ENCODE data around the gene CYP2B6. TPM values are rescaled to one million over a fixed set of nuclear protein-coding genes. Genes with fewer than 3 reads are reported as not detected.
"Not testable (repeated sequence)": the region's sequence is repeated elsewhere in the genome, so short reads cannot be mapped to it uniquely, and the experiment has no call there.

The CYP2B6 gene
- total RNA-seq, 1 donor = not detected

DNA sequence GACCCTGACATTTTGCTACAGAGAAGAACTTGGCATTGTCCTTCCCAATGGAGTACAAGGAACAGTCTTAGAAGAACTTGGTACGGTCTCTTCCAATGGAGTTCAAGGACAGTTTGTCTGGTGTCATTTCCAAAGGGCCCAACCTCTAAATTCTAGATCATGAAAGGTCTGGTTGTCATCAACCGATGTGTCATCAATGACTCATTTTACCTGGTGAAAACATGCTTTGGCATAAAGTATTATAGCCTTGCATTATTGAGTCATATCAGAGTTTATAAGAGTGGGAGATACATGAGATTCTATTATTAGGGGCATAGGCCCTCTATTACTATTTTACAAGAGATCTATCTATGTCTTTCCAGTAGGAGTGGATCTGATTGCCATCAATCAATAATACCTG lies 4.3 kb downstream of the CYP2B6 start:
- TF ChIP-seq, protein P1, sequence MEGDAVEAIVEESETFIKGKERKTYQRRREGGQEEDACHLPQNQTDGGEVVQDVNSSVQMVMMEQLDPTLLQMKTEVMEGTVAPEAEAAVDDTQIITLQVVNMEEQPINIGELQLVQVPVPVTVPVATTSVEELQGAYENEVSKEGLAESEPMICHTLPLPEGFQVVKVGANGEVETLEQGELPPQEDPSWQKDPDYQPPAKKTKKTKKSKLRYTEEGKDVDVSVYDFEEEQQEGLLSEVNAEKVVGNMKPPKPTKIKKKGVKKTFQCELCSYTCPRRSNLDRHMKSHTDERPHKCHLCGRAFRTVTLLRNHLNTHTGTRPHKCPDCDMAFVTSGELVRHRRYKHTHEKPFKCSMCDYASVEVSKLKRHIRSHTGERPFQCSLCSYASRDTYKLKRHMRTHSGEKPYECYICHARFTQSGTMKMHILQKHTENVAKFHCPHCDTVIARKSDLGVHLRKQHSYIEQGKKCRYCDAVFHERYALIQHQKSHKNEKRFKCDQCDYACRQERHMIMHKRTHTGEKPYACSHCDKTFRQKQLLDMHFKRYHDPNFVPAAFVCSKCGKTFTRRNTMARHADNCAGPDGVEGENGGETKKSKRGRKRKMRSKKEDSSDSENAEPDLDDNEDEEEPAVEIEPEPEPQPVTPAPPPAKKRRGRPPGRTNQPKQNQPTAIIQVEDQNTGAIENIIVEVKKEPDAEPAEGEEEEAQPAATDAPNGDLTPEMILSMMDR (IDR thresholded peaks at IDR 0.05; ENCODE audit: extremely low read depth, low read depth, low read length) = no peak
- no peak overlapping the region for H3K4me3 ChIP-seq (ENCODE audit: insufficient read depth, low read length)
- H3K27me3 ChIP-seq (ENCODE audit: insufficient read depth, low read length) = no peaks in the 10 kb centered on the region
- no peaks in the 10 kb centered on the region for H3K79me2 ChIP-seq (ENCODE audit: insufficient read depth, low read length)
- H3K27ac ChIP-seq (ENCODE audit: low read depth, low read length) = no peak overlapping the region
- no peak overlapping the region for H3K4me2 ChIP-seq (ENCODE audit: insufficient read depth, low read length)
- H3K36me3 ChIP-seq (ENCODE audit: insufficient read depth, low read length) = no peaks in the 10 kb centered on the region
- no peaks in the 10 kb centered on the region for H4K20me1 ChIP-seq (ENCODE audit: insufficient read depth, low read length)
- H3K4me1 ChIP-seq (ENCODE audit: insufficient read depth, low read length) = no peaks in the 10 kb centered on the region
- DNase-seq (ENCODE audit: insufficient read length, low spot score, missing footprints) = no peak
- H3K9me3 ChIP-seq (ENCODE audit: low read depth, low read length) = no peaks in the 10 kb centered on the region
- no peak overlapping the region for H2AFZ ChIP-seq (ENCODE audit: low read length)

DNA sequence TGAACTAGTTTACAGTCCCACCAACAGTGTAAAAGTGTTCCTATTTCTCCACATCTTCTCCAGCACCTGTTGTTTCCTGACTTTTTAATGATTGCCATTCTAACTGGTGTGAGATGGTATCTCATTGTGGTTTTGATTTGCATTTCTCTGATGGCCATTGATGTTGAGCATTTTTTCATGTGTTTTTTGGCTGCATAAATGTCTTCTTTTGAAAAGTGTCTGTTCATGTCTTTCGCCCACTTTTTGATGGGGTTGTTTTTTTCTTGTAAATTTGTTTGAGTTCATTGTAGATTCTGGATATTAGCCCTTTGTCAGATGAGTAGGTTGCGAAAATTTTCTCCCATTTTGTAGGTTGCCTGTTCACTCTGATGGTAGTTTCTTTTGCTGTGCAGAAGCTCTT lies 7.9 kb downstream of the CYP2B6 start:
- not testable (repeated sequence) for H2AFZ ChIP-seq (ENCODE audit: low read length); H3K79me2 ChIP-seq (ENCODE audit: insufficient read depth, low read length); H3K4me3 ChIP-seq (ENCODE audit: insufficient read depth, low read length); H3K9me3 ChIP-seq (ENCODE audit: low read depth, low read length); H3K27ac ChIP-seq (ENCODE audit: low read depth, low read length); H3K4me1 ChIP-seq (ENCODE audit: insufficient read depth, low read length); H3K4me2 ChIP-seq (ENCODE audit: insufficient read depth, low read length); H4K20me1 ChIP-seq (ENCODE audit: insufficient read depth, low read length); H3K36me3 ChIP-seq (ENCODE audit: insufficient read depth, low read length); DNase-seq (ENCODE audit: insufficient read length, low spot score, missing footprints); H3K27me3 ChIP-seq (ENCODE audit: insufficient read depth, low read length)

DNA sequence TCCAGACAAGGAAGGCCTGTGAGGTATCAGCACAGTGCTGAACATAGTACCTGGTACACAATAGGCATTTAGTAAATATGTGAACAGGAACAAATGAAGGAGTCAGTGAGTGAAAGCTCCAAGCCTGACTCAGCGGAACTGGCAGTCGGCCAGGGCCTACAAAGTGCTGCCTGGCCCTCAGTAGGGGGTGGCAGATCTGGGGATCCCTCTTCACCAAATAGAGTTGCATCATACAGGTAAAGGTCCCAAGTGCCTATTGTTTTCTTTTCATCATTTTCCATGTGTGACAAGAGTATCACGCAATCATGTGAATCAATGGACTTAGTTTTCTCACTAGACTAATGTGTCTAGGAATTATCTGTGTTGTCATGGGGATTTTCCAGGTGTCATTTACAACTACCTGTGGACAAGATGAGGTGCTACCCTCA lies 9.2 kb downstream of the CYP2B6 start:
- H3K27me3 ChIP-seq (ENCODE audit: insufficient read depth, low read length) = no peaks in the 10 kb centered on the region
- no peak for DNase-seq (ENCODE audit: insufficient read length, low spot score, missing footprints)
- no peaks in the 10 kb centered on the region for H3K36me3 ChIP-seq (ENCODE audit: insufficient read depth, low read length)
- TF ChIP-seq, protein P1 (IDR thresholded peaks at IDR 0.05; ENCODE audit: extremely low read depth, low read depth, low read length) = no peak
- H3K4me1 ChIP-seq (ENCODE audit: insufficient read depth, low read length) = no peaks in the 10 kb centered on the region
- H2AFZ ChIP-seq (ENCODE audit: low read length) = no peak overlapping the region
- H4K20me1 ChIP-seq (ENCODE audit: insufficient read depth, low read length) = no peaks in the 10 kb centered on the region
- H3K27ac ChIP-seq (ENCODE audit: low read depth, low read length) = no peak overlapping the region
- H3K4me2 ChIP-seq (ENCODE audit: insufficient read depth, low read length) = no peak overlapping the region
- no peaks in the 10 kb centered on the region for H3K79me2 ChIP-seq (ENCODE audit: insufficient read depth, low read length)
- no peak overlapping the region for H3K4me3 ChIP-seq (ENCODE audit: insufficient read depth, low read length)
- no peaks in the 10 kb centered on the region for H3K9me3 ChIP-seq (ENCODE audit: low read depth, low read length)

DNA sequence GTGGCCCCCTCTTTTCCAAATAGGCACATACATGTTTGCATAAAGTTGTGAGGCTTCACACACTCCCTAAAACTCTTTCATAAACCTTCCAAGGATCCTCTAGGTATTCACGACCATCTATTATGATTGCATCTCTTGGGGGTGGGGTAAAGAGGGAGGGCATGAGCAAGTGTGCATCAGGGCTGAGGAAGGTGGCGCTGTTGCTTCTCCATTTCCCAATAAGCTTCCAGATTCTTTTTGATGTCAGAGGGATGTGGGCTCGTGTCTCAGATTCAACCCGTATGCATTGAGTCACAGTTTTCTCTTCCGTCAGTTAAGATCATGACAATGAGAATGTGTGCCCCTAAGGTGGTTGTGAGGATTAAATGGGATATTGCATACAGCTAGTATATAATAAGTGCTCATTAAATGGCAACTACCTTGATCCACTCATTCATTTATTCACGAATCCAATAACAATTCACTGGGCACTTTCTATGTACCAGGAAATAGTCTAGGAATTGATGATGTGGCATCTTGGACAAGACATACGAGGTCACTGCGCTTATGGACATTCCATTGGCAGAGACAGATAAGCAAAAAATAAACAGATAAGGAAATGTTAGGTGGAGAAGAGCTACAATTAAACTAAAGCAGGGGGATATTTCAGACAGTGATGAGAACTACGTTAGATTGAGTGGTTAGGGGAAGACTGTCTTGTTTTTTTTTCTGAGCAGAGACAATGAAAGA lies 10.3 kb downstream of the CYP2B6 start:
- Histone ChIP-seq H2AFZ (ENCODE audit: low read length) (no peak overlapping the region), H3K4me3 (ENCODE audit: insufficient read depth, low read length) (no peak overlapping the region), H3K27ac (ENCODE audit: low read depth, low read length) (no peak overlapping the region), H3K27me3 (ENCODE audit: insufficient read depth, low read length) (no peaks in the 10 kb centered on the region), H3K4me1 (ENCODE audit: insufficient read depth, low read length) (no peaks in the 10 kb centered on the region), H3K36me3 (ENCODE audit: insufficient read depth, low read length) (no peaks in the 10 kb centered on the region), H3K79me2 (ENCODE audit: insufficient read depth, low read length) (no peaks in the 10 kb centered on the region), H3K4me2 (ENCODE audit: insufficient read depth, low read length) (no peak overlapping the region), H4K20me1 (ENCODE audit: insufficient read depth, low read length) (no peaks in the 10 kb centered on the region), H3K9me3 (ENCODE audit: low read depth, low read length) (no peaks in the 10 kb centered on the region)
- DNase-seq (ENCODE audit: insufficient read length, low spot score, missing footprints) = no peak
- TF ChIP-seq, protein P1 (IDR thresholded peaks at IDR 0.05; ENCODE audit: extremely low read depth, low read depth, low read length) = no peak

DNA sequence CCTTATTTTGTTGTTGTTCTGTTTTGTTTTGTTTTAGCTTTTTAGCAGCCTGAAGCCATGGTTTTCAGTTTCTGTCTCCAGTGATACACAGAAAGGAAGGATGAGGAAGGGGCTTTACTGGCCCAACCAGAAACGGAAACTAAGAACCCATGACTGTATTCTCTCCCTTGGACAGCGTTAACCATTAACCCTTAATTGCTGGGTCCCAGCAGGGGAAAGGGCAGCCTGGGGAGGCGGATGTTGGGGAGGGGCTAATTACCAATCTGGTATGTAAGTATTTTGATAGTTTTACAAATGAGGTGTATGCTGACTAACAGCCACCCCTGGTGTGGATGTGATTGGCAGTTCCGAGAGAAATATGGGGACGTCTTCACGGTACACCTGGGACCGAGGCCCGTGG lies 12.6 kb downstream of the CYP2B6 start:
- H2AFZ ChIP-seq (ENCODE audit: low read length); H3K27ac ChIP-seq (ENCODE audit: low read depth, low read length); H3K36me3 ChIP-seq (ENCODE audit: insufficient read depth, low read length); H3K79me2 ChIP-seq (ENCODE audit: insufficient read depth, low read length); H3K4me3 ChIP-seq (ENCODE audit: insufficient read depth, low read length); H3K27me3 ChIP-seq (ENCODE audit: insufficient read depth, low read length); H3K4me1 ChIP-seq (ENCODE audit: insufficient read depth, low read length); H3K4me2 ChIP-seq (ENCODE audit: insufficient read depth, low read length); H4K20me1 ChIP-seq (ENCODE audit: insufficient read depth, low read length); DNase-seq (ENCODE audit: insufficient read length, low spot score, missing footprints); H3K9me3 ChIP-seq (ENCODE audit: low read depth, low read length): not testable (repeated sequence)

Data from osteoblast (primary cell).